H1 (cell line): Measurements from ENCODE around the gene PCDHA10. TPM values are rescaled to one million over a fixed set of nuclear protein-coding genes. Genes with fewer than 3 reads are reported as not detected.

Experiments
- BRCA1 ChIP-seq: IDR thresholded peaks from 2 replicates; pipeline ENCODE4 v1.6.1; 2012; ENCODE audit warnings: low read depth, low read length, improper control_type of control experiment
- CBX8 ChIP-seq: fragments of 300-800, 300-1000 bp; sonication (generic); IDR thresholded peaks from 2 replicates; pipeline ENCODE4 v1.7.1; 2016; ENCODE audit warnings: low read depth, low read length, borderline replicate concordance
- CREB1 ChIP-seq: IDR thresholded peaks from 2 replicates; pipeline ENCODE4 v1.6.1; 2012; ENCODE audit warnings: inconsistent platforms
- EP300 ChIP-seq, 2 experiments: IDR thresholded peaks; 1 replicate in 1 of 2; 2 replicates in 1 of 2; pipeline ENCODE4 v1.6.1; 2011 to 2012; ENCODE audit warnings: low read depth in 2 of 2, low read length in 2 of 2, mild to moderate bottlenecking in 2 of 2, borderline replicate concordance in 1 of 2, inconsistent platforms in 1 of 2, moderate library complexity in 1 of 2
- GTF2F1 ChIP-seq: IDR thresholded peaks from 2 replicates; pipeline ENCODE4 v1.6.1; 2012; ENCODE audit warnings: low read depth, low read length, improper control_type of control experiment, borderline replicate concordance
- KDM4A ChIP-seq: IDR thresholded peaks from one replicate; pipeline ENCODE4 v1.7.1; 2012; ENCODE audit warnings: low read depth, mild to moderate bottlenecking, moderate library complexity, low read length, inconsistent platforms; ENCODE audit not compliant: severe bottlenecking
- POLR2AphosphoS5 ChIP-seq: IDR thresholded peaks from 2 replicates; pipeline ENCODE4 v1.6.1; 2011; ENCODE audit warnings: low read depth, low read length
- RFX5 ChIP-seq: IDR thresholded peaks from 2 replicates; pipeline ENCODE4 v1.6.1; 2011; ENCODE audit warnings: low read depth, low read length, improper control_type of control experiment, borderline replicate concordance
- SIN3A ChIP-seq, 2 experiments: IDR thresholded peaks in 1 of 2; conservative IDR thresholded peaks in 1 of 2; 2 replicates each; pipeline ENCODE4 v1.6.1; 2011 to 2012; ENCODE audit warnings: low read length in 2 of 2, improper control_type of control experiment in 1 of 2, low read depth in 1 of 2, mild to moderate bottlenecking in 1 of 2
- SUZ12 ChIP-seq: fragments of 200-600 bp; sonication (generic); IDR thresholded peaks from 2 replicates; pipeline ENCODE4 v1.6.1; 2012; ENCODE audit warnings: mild to moderate bottlenecking, inconsistent platforms, low read length, moderate library complexity, mixed read lengths
- TAF1 ChIP-seq: IDR thresholded peaks from 2 replicates; pipeline ENCODE4 v1.6.1; 2011; ENCODE audit warnings: mild to moderate bottlenecking, low read depth, low read length
- TAF7 ChIP-seq: optimal IDR thresholded peaks from 2 replicates; pipeline ENCODE3; 2011; ENCODE audit warnings: low read depth, mild to moderate bottlenecking, inconsistent platforms, low read length, moderate library complexity, borderline replicate concordance
- TCF12 ChIP-seq: IDR thresholded peaks from 2 replicates; pipeline ENCODE4 v1.6.1; 2011; ENCODE audit warnings: low read depth, mild to moderate bottlenecking, low read length
- polyA plus RNA-seq, 7 experiments: library from polyadenylated mRNA; depleted of rRNA in 3 of 7; stranded (reverse) in 5 of 7; unstranded in 2 of 7; fragments of >200 nt in 5 of 7; fragments of 200-250 nt in 2 of 7; gene quantifications; 1 replicate in 5 of 7; 2 replicates in 1 of 7; 4 replicates in 1 of 7; pipeline versions ENCODE4 v1.2.1 to v1.2.3, GENCODE V29; 2011 to 2013; ENCODE audit warnings: missing spikeins in 2 of 7, mixed read lengths in 2 of 7
- total RNA-seq: library from RNA; stranded (reverse); fragmentation: NEBNext Ultra II Directional; extraction: Animal tissue kit (Norgen Biotek cat#: 25700); gene quantifications from 2 replicates; pipeline ENCODE4 v1.2.1, GENCODE V29; 2021
- TF ChIP-seq, protein P1 (sequence below): IDR thresholded peaks from 2 replicates; pipeline ENCODE4 v1.6.1; 2012; ENCODE audit warnings: inconsistent platforms
- TF ChIP-seq, protein P2 (sequence below), 3 experiments: IDR thresholded peaks; 1 replicate in 2 of 3; 2 replicates in 1 of 3; pipeline versions ENCODE4 v1.5.1 to v1.6.1; 2011; ENCODE audit warnings: low read length in 3 of 3, mild to moderate bottlenecking in 3 of 3, inconsistent platforms in 2 of 3, low read depth in 1 of 3, moderate library complexity in 1 of 3; ENCODE audit not compliant: insufficient read depth in 1 of 3; ENCODE audit errors: control extremely low read depth in 1 of 3

PCDHA10 gene
- total and polyA plus RNA-seq, 2 of the 8 experiments (the other 6 are each of a cell fraction or from before 2014, with no cell fraction given): 2.8 to 5.4 TPM

DNA sequence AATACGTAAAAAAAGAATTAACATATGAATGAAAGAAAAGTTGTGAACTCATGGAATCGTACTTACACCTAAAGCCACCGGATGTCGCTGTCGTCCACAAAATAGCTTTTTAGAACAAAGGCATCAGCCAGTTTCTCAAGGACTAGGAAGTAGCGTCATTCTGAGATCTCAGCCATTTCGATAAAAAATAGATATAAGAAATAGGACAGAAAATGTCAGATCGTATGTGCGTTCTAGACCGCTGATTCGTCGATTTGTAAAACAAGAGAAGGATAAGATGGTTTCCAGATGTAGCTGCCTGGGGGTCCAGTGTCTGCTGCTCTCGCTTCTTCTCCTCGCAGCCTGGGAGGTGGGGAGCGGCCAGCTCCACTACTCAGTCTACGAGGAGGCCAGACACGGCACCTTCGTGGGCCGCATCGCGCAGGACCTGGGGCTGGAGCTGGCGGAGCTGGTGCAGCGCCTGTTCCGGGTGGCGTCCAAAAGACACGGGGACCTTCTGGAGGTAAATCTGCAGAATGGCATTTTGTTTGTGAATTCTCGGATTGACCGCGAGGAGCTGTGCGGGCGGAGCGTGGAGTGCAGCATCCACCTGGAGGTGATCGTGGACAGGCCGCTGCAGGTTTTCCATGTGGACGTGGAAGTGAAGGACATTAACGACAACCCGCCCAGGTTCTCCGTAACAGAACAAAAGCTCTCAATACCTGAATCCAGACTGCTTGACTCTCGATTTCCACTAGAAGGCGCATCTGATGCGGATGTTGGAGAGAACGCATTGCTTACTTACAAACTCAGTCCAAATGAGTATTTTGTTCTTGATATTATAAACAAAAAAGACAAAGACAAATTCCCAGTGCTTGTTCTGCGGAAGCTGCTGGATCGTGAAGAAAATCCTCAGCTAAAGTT, at the start of gene PCDHA10 (continued):
- no peak for TF ChIP-seq GTF2F1
- TF ChIP-seq EP300 (IDR thresholded peaks at IDR 0.05; ENCODE audit: borderline replicate concordance in 1 of 2, low read depth in 2 of 2, low read length in 2 of 2): no peak
- TF ChIP-seq SIN3A (conservative IDR thresholded peaks at IDR 0.05 in 1 of 2, IDR thresholded peaks at IDR 0.05 in 1 of 2; ENCODE audit: low read depth in 1 of 2, low read length in 2 of 2): peak in 1 of 2 experiments; percentile 47; a peak in 1 of 4 replicates
- TF ChIP-seq, protein P1, sequence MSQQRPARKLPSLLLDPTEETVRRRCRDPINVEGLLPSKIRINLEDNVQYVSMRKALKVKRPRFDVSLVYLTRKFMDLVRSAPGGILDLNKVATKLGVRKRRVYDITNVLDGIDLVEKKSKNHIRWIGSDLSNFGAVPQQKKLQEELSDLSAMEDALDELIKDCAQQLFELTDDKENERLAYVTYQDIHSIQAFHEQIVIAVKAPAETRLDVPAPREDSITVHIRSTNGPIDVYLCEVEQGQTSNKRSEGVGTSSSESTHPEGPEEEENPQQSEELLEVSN: no peak
- TF ChIP-seq RFX5: no peak
- no peak for TF ChIP-seq CREB1
- TF ChIP-seq BRCA1: no peak
- TF ChIP-seq, protein P2, sequence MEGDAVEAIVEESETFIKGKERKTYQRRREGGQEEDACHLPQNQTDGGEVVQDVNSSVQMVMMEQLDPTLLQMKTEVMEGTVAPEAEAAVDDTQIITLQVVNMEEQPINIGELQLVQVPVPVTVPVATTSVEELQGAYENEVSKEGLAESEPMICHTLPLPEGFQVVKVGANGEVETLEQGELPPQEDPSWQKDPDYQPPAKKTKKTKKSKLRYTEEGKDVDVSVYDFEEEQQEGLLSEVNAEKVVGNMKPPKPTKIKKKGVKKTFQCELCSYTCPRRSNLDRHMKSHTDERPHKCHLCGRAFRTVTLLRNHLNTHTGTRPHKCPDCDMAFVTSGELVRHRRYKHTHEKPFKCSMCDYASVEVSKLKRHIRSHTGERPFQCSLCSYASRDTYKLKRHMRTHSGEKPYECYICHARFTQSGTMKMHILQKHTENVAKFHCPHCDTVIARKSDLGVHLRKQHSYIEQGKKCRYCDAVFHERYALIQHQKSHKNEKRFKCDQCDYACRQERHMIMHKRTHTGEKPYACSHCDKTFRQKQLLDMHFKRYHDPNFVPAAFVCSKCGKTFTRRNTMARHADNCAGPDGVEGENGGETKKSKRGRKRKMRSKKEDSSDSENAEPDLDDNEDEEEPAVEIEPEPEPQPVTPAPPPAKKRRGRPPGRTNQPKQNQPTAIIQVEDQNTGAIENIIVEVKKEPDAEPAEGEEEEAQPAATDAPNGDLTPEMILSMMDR (IDR thresholded peaks at IDR 0.05; ENCODE audit: control extremely low read depth in 1 of 3, insufficient read depth in 1 of 3, low read depth in 1 of 3, low read length in 3 of 3): peak in 2 of 3 experiments; percentile 40 to 47; a peak in 3 of 4 replicates
- no peak for TF ChIP-seq CBX8
- no peak for TF ChIP-seq SUZ12
- peak; percentile 53 for TF ChIP-seq KDM4A
- peak; percentile 44; the same call in 1 of the 2 replicates for TF ChIP-seq POLR2AphosphoS5
- no peak for TF ChIP-seq TAF7
- no peak for TF ChIP-seq TCF12
- 0 out of 2 replicates have a peak, but pooled peaks have one; percentile 9 for TF ChIP-seq TAF1
